Stimulated activated CD8-positive, alpha-beta memory T cell treated with anti-CD3 and anti-CD28 coated beads, Interleukin-7, amount 100 ng/mL, for 4 hours (primary cell): ENCODE measurements around the gene ACTL10.

ENCODE experiments used
- DNase-seq, 2 donors: peaks; one replicate each; pipeline ENCODE4 v3.0.0-alpha.2; 2020; ENCODE audit warnings: low read depth in 2 of 2

The ACTL10 gene

GRCh38 chr20:33649201-33649681, 17.5 kb upstream of the ACTL10 start:
- no peak for DNase-seq

- DNase-seq: no peak
These were observed 16.5 kb upstream of the ACTL10 start for GRCh38 chr20:33650111-33650752.

DNA sequence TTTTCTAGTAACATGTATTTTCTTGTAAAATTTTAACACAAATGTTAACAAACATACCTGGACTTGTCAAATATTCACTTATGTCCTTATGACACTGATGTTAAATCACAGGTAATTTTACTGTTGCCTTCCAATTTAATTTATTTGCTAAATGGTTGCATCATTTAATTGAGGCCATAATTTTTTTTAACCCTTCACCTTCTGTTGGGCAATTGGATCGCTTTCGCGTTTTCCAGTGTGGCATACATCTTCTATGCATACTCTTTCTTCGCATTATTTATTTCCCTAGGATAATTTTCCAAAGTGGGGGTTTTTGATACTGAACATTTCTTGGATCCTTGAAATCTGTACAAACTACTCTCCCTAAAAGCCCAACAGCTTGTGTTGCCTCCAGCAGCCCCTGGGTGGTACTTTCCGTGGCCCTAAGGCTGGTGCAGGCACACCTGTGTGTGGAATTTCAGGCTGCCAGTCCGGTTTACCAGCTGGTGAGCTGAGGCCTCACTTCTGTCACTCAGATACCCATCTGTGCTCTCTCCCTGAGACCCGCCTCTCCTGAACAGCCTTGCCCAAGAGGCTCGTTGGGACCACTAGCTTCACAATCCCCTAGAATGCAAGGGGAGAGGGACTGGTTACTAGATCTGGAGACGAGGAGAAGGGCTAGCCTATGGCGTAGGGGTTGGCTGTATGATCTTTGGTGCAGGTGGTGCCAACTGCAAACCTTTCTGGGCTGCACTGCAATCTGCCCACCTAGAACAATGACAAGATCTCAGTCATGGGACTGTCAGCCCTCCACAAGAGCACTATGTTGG, 15.8 kb upstream of the ACTL10 start:
- no peak for DNase-seq

DNA sequence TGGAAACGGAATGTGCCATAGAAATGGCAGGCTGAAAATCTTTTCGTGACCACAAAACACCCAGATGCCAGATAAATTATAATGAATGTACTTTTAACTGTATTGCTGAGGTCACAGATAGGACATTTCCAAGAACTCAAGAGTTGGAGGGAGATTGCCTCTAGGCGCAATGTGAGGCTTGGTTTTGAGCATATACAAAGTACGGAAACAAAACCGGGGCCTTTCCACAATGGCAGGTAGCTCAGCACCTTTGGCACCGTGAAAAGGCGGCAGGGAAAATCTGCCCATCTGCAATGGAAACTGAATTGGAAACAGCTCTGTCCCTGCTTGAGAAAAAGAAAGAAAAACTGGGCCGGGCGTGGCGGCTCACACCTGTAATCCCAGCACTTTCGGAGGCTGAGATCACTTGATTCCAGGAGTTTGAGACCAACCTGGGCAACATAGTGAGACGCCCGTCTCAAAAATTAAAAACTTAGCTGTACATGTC, 15.1 kb upstream of the ACTL10 start:
- DNase-seq: no peak

- peak in 1 of 2 donors; percentile 23 for DNase-seq
These were observed 13.4 kb upstream of the ACTL10 start for GRCh38 chr20:33653218-33653899.

GRCh38 chr20:33653900-33654596, 12.7 kb upstream of the ACTL10 start:
- DNase-seq: no peak

DNA sequence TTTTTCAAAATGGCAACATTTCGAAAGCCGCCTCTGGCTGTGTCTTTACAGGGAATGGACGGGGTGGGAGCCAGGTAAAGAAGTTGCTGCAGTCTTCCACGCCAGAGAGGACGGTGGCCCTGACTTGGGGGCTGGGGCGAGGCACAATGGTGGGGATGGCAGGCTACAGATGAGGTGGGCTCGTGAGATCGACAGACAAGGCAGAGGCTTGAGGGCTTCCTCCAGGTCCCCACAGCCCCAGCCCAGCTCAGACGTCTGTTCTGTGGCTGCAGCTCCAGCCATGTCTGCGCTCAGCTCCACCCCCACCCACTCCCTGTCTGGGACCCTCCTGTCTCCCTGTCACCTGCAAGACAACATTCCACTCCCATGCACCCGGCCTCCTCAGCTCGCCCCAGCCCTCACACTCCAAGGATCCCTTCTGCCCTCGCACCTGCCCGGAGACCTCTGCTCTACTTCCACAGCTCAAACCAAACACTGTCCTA, 12.0 kb upstream of the ACTL10 start:
- DNase-seq: no peak

GRCh38 chr20:33655164-33655563, 11.6 kb upstream of the ACTL10 start:
- DNase-seq: no peak

GRCh38 chr20:33656010-33656782, 10.5 kb upstream of the ACTL10 start:
- no peak for DNase-seq

GRCh38 chr20:33656783-33657703, 9.7 kb upstream of the ACTL10 start:
- no peak for DNase-seq

- no peak for DNase-seq
These were observed 9.0 kb upstream of the ACTL10 start for GRCh38 chr20:33657704-33658095.

- no peak for DNase-seq
These were observed 8.2 kb upstream of the ACTL10 start for GRCh38 chr20:33658510-33658909.

- no peak for DNase-seq
These were observed 7.8 kb upstream of the ACTL10 start for GRCh38 chr20:33658929-33659328.

DNA sequence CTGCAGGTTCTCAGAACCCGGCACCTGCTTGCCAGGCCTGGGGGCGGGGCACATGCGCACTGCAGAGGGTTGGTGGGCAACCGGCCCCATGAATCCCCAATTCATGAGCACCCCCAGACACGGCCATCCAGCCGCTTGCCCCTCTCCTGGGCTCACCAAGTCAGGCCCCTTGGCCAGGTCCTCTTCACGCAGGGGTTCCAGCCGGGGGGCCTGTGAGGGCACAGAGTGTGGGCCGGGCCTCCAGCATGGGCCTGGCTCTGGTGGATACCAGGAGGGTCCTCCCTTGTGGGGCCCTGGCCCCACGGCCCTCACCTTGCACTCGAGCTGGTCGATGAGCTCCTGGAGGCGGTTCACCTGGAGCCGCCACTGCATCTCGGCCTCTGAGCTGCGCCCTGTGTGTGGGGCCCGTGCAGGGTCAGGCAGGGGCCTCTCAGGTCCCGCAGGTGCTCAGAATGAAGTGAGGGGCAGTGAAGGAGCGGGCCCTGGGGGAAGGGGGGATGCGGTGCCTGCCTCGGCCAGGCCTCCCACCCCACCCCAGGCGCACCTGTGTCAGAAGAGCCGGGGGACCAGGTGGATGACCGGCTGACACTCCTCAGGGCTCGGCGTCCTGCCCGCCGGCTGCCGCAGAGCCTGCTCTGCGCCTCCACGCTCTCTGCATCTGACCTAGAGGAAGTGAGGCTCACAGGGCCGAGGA, 7.3 kb upstream of the ACTL10 start:
- DNase-seq: no peak

- DNase-seq: no peak
These were observed 6.6 kb upstream of the ACTL10 start for GRCh38 chr20:33660035-33660684.

DNA sequence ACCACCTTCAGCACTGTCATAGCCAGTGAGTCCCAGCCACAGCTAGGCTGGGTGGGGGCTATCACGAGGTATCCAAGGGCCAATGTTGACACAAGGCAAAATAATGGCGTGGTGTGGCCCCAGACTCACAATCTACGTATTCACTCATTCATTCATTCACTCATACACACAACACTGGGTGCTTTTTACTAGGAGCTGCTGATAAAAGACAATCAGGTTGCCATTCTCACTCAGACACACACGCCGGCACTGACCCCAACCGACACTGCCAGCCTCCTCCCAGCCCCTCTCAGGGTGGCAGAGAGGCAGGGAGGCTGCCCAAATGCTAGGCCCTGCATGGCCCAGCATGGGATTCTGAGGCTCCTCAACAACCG, 6.1 kb upstream of the ACTL10 start:
- no peak for DNase-seq

- DNase-seq: no peak
These were observed 4.6 kb upstream of the ACTL10 start, which contains the start of gene C20orf144 for GRCh38 chr20:33662172-33662571. C20orf144 (plus strand) TSS chr20:33662327; CDS start chr20:33662346, 19 bp downstream.
